ENCODE measurements around the gene EYS. TPM values are rescaled to one million over a fixed set of nuclear protein-coding genes. Genes with fewer than 3 reads are reported as not detected.

The EYS gene
- total RNA-seq, 1 donor from 2014 or later: 0.08 TPM

- intact Hi-C loops (cut with micrococcal nuclease): no loop called here
- H3K4me1 ChIP-seq: no peaks in the 10 kb centered on the region
- no peak overlapping the region for H3K27ac ChIP-seq (replicated peaks)
- DNase-seq: no peak
- no peaks in the 10 kb centered on the region for H3K36me3 ChIP-seq
- no peaks in the 10 kb centered on the region for H3K27me3 ChIP-seq (ENCODE audit: low read depth)
- H3K9me3 ChIP-seq (replicated peaks): no peaks in the 10 kb centered on the region
- no peak for TF ChIP-seq CTCF (IDR thresholded peaks at IDR 0.05; ENCODE audit: borderline replicate concordance)
- no peak overlapping the region for H3K4me3 ChIP-seq
Observed at GRCh38 chr6:64217721-64218620, 1489.1 kb downstream of the EYS start.

- no peaks in the 10 kb centered on the region for H3K9me3 ChIP-seq (replicated peaks)
- DNase-seq: no peak
- no peaks in the 10 kb centered on the region for H3K4me1 ChIP-seq
- no peak overlapping the region for H3K27ac ChIP-seq (replicated peaks)
- H3K4me3 ChIP-seq: no peak overlapping the region
- intact Hi-C loops (cut with micrococcal nuclease): no loop called here
- H3K27me3 ChIP-seq (ENCODE audit: low read depth): no peaks in the 10 kb centered on the region
- H3K36me3 ChIP-seq: no peaks in the 10 kb centered on the region
- TF ChIP-seq CTCF (IDR thresholded peaks at IDR 0.05; ENCODE audit: borderline replicate concordance): no peak
Observed at GRCh38 chr6:64214373-64214772, 1492.7 kb downstream of the EYS start.

- intact Hi-C loops (cut with micrococcal nuclease): no loop called here
- Histone ChIP-seq H3K4me3 (no peak overlapping the region), H3K27ac (replicated peaks) (no peak overlapping the region), H3K4me1 (no peaks in the 10 kb centered on the region), H3K36me3 (no peaks in the 10 kb centered on the region), H3K27me3 (ENCODE audit: low read depth) (no peaks in the 10 kb centered on the region), H3K9me3 (replicated peaks) (no peaks in the 10 kb centered on the region)
- TF ChIP-seq CTCF (IDR thresholded peaks at IDR 0.05; ENCODE audit: borderline replicate concordance): no peak
- no peak for DNase-seq
Observed at GRCh38 chr6:64213697-64214096, 1493.3 kb downstream of the EYS start.

GRCh38 chr6:64197246-64197645 is 1509.8 kb downstream of the EYS start:
- H3K27me3 ChIP-seq (ENCODE audit: low read depth): no peaks in the 10 kb centered on the region
- no peak overlapping the region for H3K27ac ChIP-seq (replicated peaks)
- peaks cover 18% of the 10 kb centered on the region for H3K9me3 ChIP-seq (replicated peaks)
- H3K4me1 ChIP-seq: no peaks in the 10 kb centered on the region
- no peaks in the 10 kb centered on the region for H3K36me3 ChIP-seq
- H3K4me3 ChIP-seq: no peak overlapping the region
- intact Hi-C loops (cut with micrococcal nuclease): no loop called here
- DNase-seq: no peak
- TF ChIP-seq CTCF (IDR thresholded peaks at IDR 0.05; ENCODE audit: borderline replicate concordance): no peak

GRCh38 chr6:64186592-64186991 is 1520.4 kb downstream of the EYS start:
- Histone ChIP-seq H3K27ac (replicated peaks) (no peak overlapping the region), H3K27me3 (ENCODE audit: low read depth) (no peaks in the 10 kb centered on the region), H3K4me3 (no peak overlapping the region), H3K4me1 (no peaks in the 10 kb centered on the region), H3K9me3 (replicated peaks) (peaks cover 6% of the 10 kb centered on the region), H3K36me3 (no peaks in the 10 kb centered on the region)
- intact Hi-C loops (cut with micrococcal nuclease): no loop called here
- no peak for TF ChIP-seq CTCF (IDR thresholded peaks at IDR 0.05; ENCODE audit: borderline replicate concordance)
- no peak for DNase-seq

Data from left ventricle myocardium inferior (tissue), 1 donor.